NCI-H1105 treated with DMSO at 0.1 percent for 48 hours (cell line): ENCODE results near the gene GRIK5.
A peak's percentile ranks its signal among the peaks of the same experiment; 100 is the strongest.

Source experiments
- DNase-seq: peaks from one replicate; lab custom pipeline; 2025; lab: John Stamatoyannopoulos, UW

GRIK5 gene

GRCh38 chr19:41951686-41952172 is 118.3 kb downstream of the GRIK5 start:
- DNase-seq, result peak; percentile 57
